ENCODE measurements around the gene CMPK2. TPM values are rescaled to one million over a fixed set of nuclear protein-coding genes. Genes with fewer than 3 reads are reported as not detected.
A peak's percentile ranks its signal among the peaks of the same experiment; 100 is the strongest.

Gene CMPK2
- total and polyA plus RNA-seq, 9 of the 15 experiments (the other 6 are each of a cell fraction or from before 2014, with no cell fraction given) = 2.6 to 10.5 (median 5.0) TPM

DNA sequence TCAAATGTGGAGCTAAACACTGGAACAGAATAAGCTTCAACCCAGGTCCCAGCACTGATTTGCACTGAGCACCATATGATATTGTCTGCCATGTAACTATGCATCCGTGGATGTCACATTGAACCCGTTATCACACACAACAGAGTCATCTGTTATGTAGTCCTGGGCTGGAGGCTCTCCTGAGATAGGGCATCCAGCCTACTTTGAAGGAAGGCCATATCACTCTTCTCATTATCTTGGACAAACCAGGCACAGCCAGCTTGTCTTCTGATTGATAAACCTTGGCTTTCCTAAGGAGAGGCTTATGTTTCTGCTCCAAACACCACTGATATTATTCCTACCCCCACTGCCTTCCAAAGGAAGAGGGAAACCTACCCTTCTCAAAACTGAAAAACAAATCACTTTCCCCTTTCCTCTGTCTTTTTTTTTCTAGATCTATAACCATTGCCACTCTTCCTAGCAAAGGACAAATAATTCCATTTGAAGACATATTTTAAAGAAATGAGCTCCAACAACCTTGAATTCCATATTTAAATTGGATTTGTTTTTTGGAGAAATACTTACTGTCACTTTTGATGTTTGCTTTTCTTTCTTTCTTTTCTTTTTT lies 28.3 kb upstream of the CMPK2 start (continued):
- TF ChIP-seq TAF15 (IDR thresholded peaks at IDR 0.05; ENCODE audit: low read depth, low read length) (no peak), TAF9B (IDR thresholded peaks at IDR 0.05; ENCODE audit: partially characterized antibody) (peak; percentile 59), JUNB (CRISPR knock-in tag; conservative IDR thresholded peaks at IDR 0.05) (no peak), ESRRB (CRISPR knock-in tag; IDR thresholded peaks at IDR 0.05; ENCODE audit: borderline replicate concordance) (peak; percentile 66; the same call in 1 of the 2 replicates), BRF1 (IDR thresholded peaks at IDR 0.05; ENCODE audit: borderline replicate concordance, extremely low read depth, insufficient read length) (no peak), KAT2B (IDR thresholded peaks at IDR 0.05; ENCODE audit: low read depth, low read length) (no peak), AFF1 (IDR thresholded peaks at IDR 0.05; ENCODE audit: low read depth in 1 of 2, partially characterized antibody in 2 of 2) (peak in 1 of 2 experiments; percentile 96), FOXM1 (IDR thresholded peaks at IDR 0.05; ENCODE audit: low read depth) (peak; percentile 99), FOXM1 (CRISPR knock-in tag; IDR thresholded peaks at IDR 0.05; ENCODE audit: low read depth) (no peak), ZNF311 (CRISPR knock-in tag; IDR thresholded peaks at IDR 0.05) (peak; percentile 96), RB1 (IDR thresholded peaks at IDR 0.05; ENCODE audit: low read depth) (no peak; the same call in 1 of the 2 replicates), ZNF589 (CRISPR knock-in tag; IDR thresholded peaks at IDR 0.05; ENCODE audit: low read depth) (peak; percentile 98), MGA (IDR thresholded peaks at IDR 0.05) (no peak)

All from K562 (cell line).